NCI-H146 treated with DMSO at 0.1 percent for 48 hours (cell line): ENCODE results near the gene CSPG4.
"Not testable (repeated sequence)": the region's sequence is repeated elsewhere in the genome, so short reads cannot be mapped to it uniquely, and the experiment has no call there.

Experiments
- DNase-seq: peaks from one replicate; lab custom pipeline; 2025; ENCODE audit not compliant: unreplicated experiment; lab: John Stamatoyannopoulos, UW

Gene CSPG4

GRCh38 chr15:75693028-75693427, 19.6 kb downstream of the CSPG4 start:
- not testable (repeated sequence) for DNase-seq

- DNase-seq, result not testable (repeated sequence)
Observed at GRCh38 chr15:75692311-75692710, 20.3 kb downstream of the CSPG4 start.

- DNase-seq, result not testable (repeated sequence)
Observed at GRCh38 chr15:75689429-75689828, 23.2 kb downstream of the CSPG4 start.

- DNase-seq, result no peak
Observed at GRCh38 chr15:75688831-75689230, 23.8 kb downstream of the CSPG4 start.

GRCh38 chr15:75688278-75688557, 24.4 kb downstream of the CSPG4 start:
- no peak for DNase-seq

GRCh38 chr15:75687486-75688277, 25.0 kb downstream of the CSPG4 start:
- DNase-seq, result no peak

GRCh38 chr15:75686212-75686642, 26.4 kb downstream of the CSPG4 start:
- not testable (repeated sequence) for DNase-seq

- no peak for DNase-seq
Observed at GRCh38 chr15:75685195-75685594, 27.5 kb downstream of the CSPG4 start.

- no peak for DNase-seq
Observed at GRCh38 chr15:75684648-75685047, 28.0 kb downstream of the CSPG4 start.

GRCh38 chr15:75683646-75684312, 28.9 kb downstream of the CSPG4 start:
- peak; percentile 2 for DNase-seq

GRCh38 chr15:75682181-75683135, 30.2 kb downstream of the CSPG4 start:
- no peak for DNase-seq

- DNase-seq, result no peak
Observed at GRCh38 chr15:75680007-75680789, 32.5 kb downstream of the CSPG4 start.

GRCh38 chr15:75678324-75678690, 34.3 kb downstream of the CSPG4 start:
- DNase-seq, result not testable (repeated sequence)

- no peak for DNase-seq
Observed at GRCh38 chr15:75677465-75678323, 35.0 kb downstream of the CSPG4 start.

GRCh38 chr15:75676688-75677464, 35.8 kb downstream of the CSPG4 start:
- no peak for DNase-seq

GRCh38 chr15:75675579-75676404, 36.9 kb downstream of the CSPG4 start:
- no peak for DNase-seq

GRCh38 chr15:75674366-75674765, 38.3 kb downstream of the CSPG4 start:
- DNase-seq, result no peak
